ENCODE measurements around the gene TMEM14A. TPM values are rescaled to one million over a fixed set of nuclear protein-coding genes. Genes with fewer than 3 reads are reported as not detected.

The TMEM14A gene
- total and polyA plus RNA-seq, 9 of the 15 experiments (the other 6 are each of a cell fraction or from before 2014, with no cell fraction given): 3.5 to 43.3 (median 8.5) TPM

- Histone ChIP-seq H3K27me3 (ENCODE audit: control insufficient read depth in 2 of 2, insufficient read depth in 2 of 2, low read length in 2 of 2) (no peaks in the 10 kb centered on the region), H3K9me1 (ENCODE audit: control insufficient read depth, insufficient read depth, low read length) (no peaks in the 10 kb centered on the region), H3K4me3 (no peak overlapping the region), H3K4me2 (ENCODE audit: insufficient read depth, low read length) (no peak overlapping the region), H3K79me2 (ENCODE audit: control insufficient read depth, insufficient read depth, low read length) (no peaks in the 10 kb centered on the region), H3K4me1 (replicated peaks in 1 of 2; ENCODE audit: control insufficient read depth in 2 of 2, insufficient read depth in 2 of 2, low read length in 2 of 2) (peaks cover 2 to 7% of the 10 kb centered on the region in 2 experiments; a peak in 3 of 5 replicates), H3K27ac (ENCODE audit: extremely low read depth, low read depth, low read length) (no peak overlapping the region), H3K9ac (ENCODE audit: insufficient read depth in 1 of 2, low read depth in 2 of 2, low read length in 2 of 2) (no peak overlapping the region), H3K9me3 (replicated peaks; ENCODE audit: control insufficient read depth, insufficient read depth, low read depth, low read length) (no peaks in the 10 kb centered on the region), H4K20me1 (replicated peaks; ENCODE audit: control insufficient read depth, insufficient read depth, low read length) (no peaks in the 10 kb centered on the region), H2AFZ (ENCODE audit: low read depth, low read length) (no peak overlapping the region), H3K36me3 (ENCODE audit: control insufficient read depth, insufficient read depth, low read length) (no peaks in the 10 kb centered on the region)
- in situ Hi-C loops (cut with MboI): no loop called here
- TF ChIP-seq ZNF263 (CRISPR knock-in tag; IDR thresholded peaks at IDR 0.05; ENCODE audit: borderline replicate concordance): no peak
- TF ChIP-seq GABPB2 (CRISPR knock-in tag; conservative IDR thresholded peaks at IDR 0.05): no peak
- no peak for FAIRE-seq
- no peak for ATAC-seq
- ChIA-PET POLR2A (no interaction called here), CTCF (ENCODE audit: low intra/inter-chr PET ratio) (no interaction called here)
- DNase-seq (ENCODE audit: extremely low read depth in 1 of 4, low spot score in 3 of 4): no peak
- WGBS (ENCODE audit: insufficient coverage, low coverage, missing lambda C conversion rate): 47% methylated on average over 2 of the region's 2 CpGs
- intact Hi-C loops (cut with micrococcal nuclease): no loop called here
- BruUV-seq (replicated peaks): no TSS peak
Measured at GRCh38 chr6:52691718-52692117, 20.8 kb downstream of the TMEM14A start.

GRCh38 chr6:52693773-52694172 is 22.9 kb downstream of the TMEM14A start:
- intact Hi-C loops (cut with micrococcal nuclease): no loop called here
- Histone ChIP-seq H2AFZ (ENCODE audit: low read depth, low read length) (no peak overlapping the region), H3K4me2 (ENCODE audit: insufficient read depth, low read length) (no peak overlapping the region), H3K4me3 (no peak overlapping the region), H3K27ac (ENCODE audit: extremely low read depth, low read depth, low read length) (no peak overlapping the region), H3K27me3 (ENCODE audit: control insufficient read depth in 2 of 2, insufficient read depth in 2 of 2, low read length in 2 of 2) (no peaks in the 10 kb centered on the region), H3K4me1 (replicated peaks in 1 of 2; ENCODE audit: control insufficient read depth in 2 of 2, insufficient read depth in 2 of 2, low read length in 2 of 2) (no peaks in the 10 kb centered on the region), H4K20me1 (replicated peaks; ENCODE audit: control insufficient read depth, insufficient read depth, low read length) (no peaks in the 10 kb centered on the region), H3K36me3 (ENCODE audit: control insufficient read depth, insufficient read depth, low read length) (no peaks in the 10 kb centered on the region), H3K9me3 (replicated peaks; ENCODE audit: control insufficient read depth, insufficient read depth, low read depth, low read length) (no peaks in the 10 kb centered on the region), H3K9me1 (ENCODE audit: control insufficient read depth, insufficient read depth, low read length) (no peaks in the 10 kb centered on the region), H3K9ac (ENCODE audit: insufficient read depth in 1 of 2, low read depth in 2 of 2, low read length in 2 of 2) (no peak overlapping the region), H3K79me2 (ENCODE audit: control insufficient read depth, insufficient read depth, low read length) (no peaks in the 10 kb centered on the region)
- ChIA-PET POLR2A (no interaction called here), CTCF (ENCODE audit: low intra/inter-chr PET ratio) (no interaction called here)
- 64% methylated on average over 4 of the region's 4 CpGs for WGBS (ENCODE audit: insufficient coverage, low coverage, missing lambda C conversion rate)
- in situ Hi-C loops (cut with MboI): no loop called here
- FAIRE-seq (no peak), DNase-seq (ENCODE audit: extremely low read depth in 1 of 4, low spot score in 3 of 4) (no peak), ATAC-seq (no peak)
- no TSS peak for BruUV-seq (replicated peaks)
- TF ChIP-seq PML (IDR thresholded peaks at IDR 0.05; ENCODE audit: low read length): no peak
- no peak for TF ChIP-seq TGIF2 (CRISPR knock-in tag; IDR thresholded peaks at IDR 0.05)
- TF ChIP-seq MTA2 (IDR thresholded peaks at IDR 0.05; ENCODE audit: low read depth): no peak
- no peak for TF ChIP-seq MYBL2 (IDR thresholded peaks at IDR 0.05; ENCODE audit: low read depth)
- no peak for TF ChIP-seq MYBL2 (CRISPR knock-in tag; IDR thresholded peaks at IDR 0.05; ENCODE audit: borderline replicate concordance)
- TF ChIP-seq GTF3C2 (IDR thresholded peaks at IDR 0.05; ENCODE audit: borderline replicate concordance, extremely low read depth, insufficient read length): no peak
- TF ChIP-seq HDAC2 (IDR thresholded peaks at IDR 0.05): no peak
- no peak for TF ChIP-seq ZNF79 (CRISPR knock-in tag; IDR thresholded peaks at IDR 0.05; ENCODE audit: low read depth)
- no peak for TF ChIP-seq SRSF7 (optimal IDR thresholded peaks at IDR 0.05; ENCODE audit: low read depth, low read length)
- TF ChIP-seq BDP1 (IDR thresholded peaks at IDR 0.05; ENCODE audit: insufficient read depth, insufficient read length): no peak

Data from K562 (cell line).